Measurements from ENCODE around the gene IL23R. TPM values are rescaled to one million over a fixed set of nuclear protein-coding genes. Genes with fewer than 3 reads are reported as not detected.

Gene IL23R, protein sequence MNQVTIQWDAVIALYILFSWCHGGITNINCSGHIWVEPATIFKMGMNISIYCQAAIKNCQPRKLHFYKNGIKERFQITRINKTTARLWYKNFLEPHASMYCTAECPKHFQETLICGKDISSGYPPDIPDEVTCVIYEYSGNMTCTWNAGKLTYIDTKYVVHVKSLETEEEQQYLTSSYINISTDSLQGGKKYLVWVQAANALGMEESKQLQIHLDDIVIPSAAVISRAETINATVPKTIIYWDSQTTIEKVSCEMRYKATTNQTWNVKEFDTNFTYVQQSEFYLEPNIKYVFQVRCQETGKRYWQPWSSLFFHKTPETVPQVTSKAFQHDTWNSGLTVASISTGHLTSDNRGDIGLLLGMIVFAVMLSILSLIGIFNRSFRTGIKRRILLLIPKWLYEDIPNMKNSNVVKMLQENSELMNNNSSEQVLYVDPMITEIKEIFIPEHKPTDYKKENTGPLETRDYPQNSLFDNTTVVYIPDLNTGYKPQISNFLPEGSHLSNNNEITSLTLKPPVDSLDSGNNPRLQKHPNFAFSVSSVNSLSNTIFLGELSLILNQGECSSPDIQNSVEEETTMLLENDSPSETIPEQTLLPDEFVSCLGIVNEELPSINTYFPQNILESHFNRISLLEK
- total RNA-seq = under 1 TPM; 0.31 to 0.55 (median 0.34) TPM
- total RNA-seq (2013) = 6.5 TPM

DNA sequence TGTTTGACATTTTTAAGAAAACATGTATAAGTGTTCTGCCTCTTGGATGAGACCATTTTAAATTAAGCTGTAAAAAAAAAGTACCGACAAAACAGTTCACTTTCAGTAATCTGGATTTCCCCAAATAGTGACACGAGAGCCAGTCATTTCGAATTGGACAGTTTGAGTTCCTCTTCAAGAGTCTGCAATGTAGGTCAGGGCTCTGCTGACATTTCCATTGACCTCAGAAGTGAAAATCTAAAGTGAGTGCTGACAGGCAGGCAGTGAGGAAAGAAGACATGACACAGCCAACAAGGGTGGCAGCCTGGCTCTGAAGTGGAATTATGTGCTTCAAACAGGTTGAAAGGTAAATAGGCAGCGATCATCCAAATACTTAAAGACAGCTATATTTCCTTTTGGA lies at the start of gene IL23R:
Gene IL23R (plus strand): TSS at position 259 of the 400 bp plus-strand sequence. CDS start 1,667 bp downstream, outside the sequence.
- Mint-ChIP-seq H3K4me3 (no peak within 1 kb of the TSS), H3K27me3 (ENCODE audit: low read depth in 2 of 2) (peaks cover 0 to 2% of the 10 kb centered on the region in 2 donors), H3K36me3 (no peaks in the 10 kb centered on the region), H3K27ac (peak within 1 kb of the TSS; percentile 46 to 63), H3K4me1 (peaks cover 15 to 16% of the 10 kb centered on the region in 2 donors), H3K9me3 (peaks cover 2% of the 10 kb centered on the region in 2 donors)
- intact Hi-C loops (cut with micrococcal nuclease) = no loop called here
- no peaks in the 10 kb centered on the region for H3K27me3 ChIP-seq (ENCODE audit: control insufficient read depth, insufficient read depth, low read length)
- peaks cover 5% of the 10 kb centered on the region for H3K4me1 ChIP-seq (ENCODE audit: control insufficient read depth, insufficient read depth, low read length)
- WGBS (ENCODE audit: insufficient coverage) = 38% methylated on average over 4 of the region's 4 CpGs
- H3K36me3 ChIP-seq (ENCODE audit: control insufficient read depth, insufficient read depth, low read length) = no peaks in the 10 kb centered on the region
- TF ChIP-seq, protein P1, sequence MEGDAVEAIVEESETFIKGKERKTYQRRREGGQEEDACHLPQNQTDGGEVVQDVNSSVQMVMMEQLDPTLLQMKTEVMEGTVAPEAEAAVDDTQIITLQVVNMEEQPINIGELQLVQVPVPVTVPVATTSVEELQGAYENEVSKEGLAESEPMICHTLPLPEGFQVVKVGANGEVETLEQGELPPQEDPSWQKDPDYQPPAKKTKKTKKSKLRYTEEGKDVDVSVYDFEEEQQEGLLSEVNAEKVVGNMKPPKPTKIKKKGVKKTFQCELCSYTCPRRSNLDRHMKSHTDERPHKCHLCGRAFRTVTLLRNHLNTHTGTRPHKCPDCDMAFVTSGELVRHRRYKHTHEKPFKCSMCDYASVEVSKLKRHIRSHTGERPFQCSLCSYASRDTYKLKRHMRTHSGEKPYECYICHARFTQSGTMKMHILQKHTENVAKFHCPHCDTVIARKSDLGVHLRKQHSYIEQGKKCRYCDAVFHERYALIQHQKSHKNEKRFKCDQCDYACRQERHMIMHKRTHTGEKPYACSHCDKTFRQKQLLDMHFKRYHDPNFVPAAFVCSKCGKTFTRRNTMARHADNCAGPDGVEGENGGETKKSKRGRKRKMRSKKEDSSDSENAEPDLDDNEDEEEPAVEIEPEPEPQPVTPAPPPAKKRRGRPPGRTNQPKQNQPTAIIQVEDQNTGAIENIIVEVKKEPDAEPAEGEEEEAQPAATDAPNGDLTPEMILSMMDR (IDR thresholded peaks at IDR 0.05) = no peak
- no peaks in the 10 kb centered on the region for H3K9me3 ChIP-seq (ENCODE audit: control insufficient read depth, insufficient read depth, low read length)
- peak; percentile 71 to 81 (median 80) for ATAC-seq
- H3K27ac ChIP-seq (ENCODE audit: low read length) = peak within 1 kb of the TSS; percentile 45
- peak within 1 kb of the TSS; percentile 18 for H3K4me3 ChIP-seq (ENCODE audit: low read length)
- peak in 1 of 2 donors; percentile 66 for DNase-seq

DNA sequence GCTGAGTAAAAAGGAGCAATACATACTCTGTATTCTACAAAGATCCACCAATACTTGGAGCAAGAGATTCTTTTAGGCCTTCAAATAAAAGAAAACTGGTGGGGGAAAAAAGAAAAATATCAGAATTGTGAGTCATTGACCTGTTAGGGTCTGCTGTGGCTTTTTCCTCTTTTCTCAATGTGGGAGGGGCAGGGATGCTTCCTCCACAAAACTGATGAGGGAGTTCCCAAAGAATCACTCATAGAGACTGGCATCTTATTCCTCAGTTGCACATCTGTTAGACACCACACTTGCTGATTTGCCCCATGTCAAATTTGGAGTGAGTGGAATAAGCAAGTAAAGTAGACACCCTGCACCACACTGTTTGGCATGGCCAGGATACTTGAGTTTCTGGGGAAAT lies 48.1 kb upstream of the IL23R start:
- Mint-ChIP-seq H3K4me1 (no peaks in the 10 kb centered on the region), H3K27me3 (ENCODE audit: low read depth in 2 of 2) (no peaks in the 10 kb centered on the region), H3K4me3 (no peak overlapping the region), H3K36me3 (no peaks in the 10 kb centered on the region), H3K27ac (no peak overlapping the region), H3K9me3 (no peaks in the 10 kb centered on the region)
- Histone ChIP-seq H3K4me3 (ENCODE audit: low read length) (no peak overlapping the region), H3K4me1 (ENCODE audit: control insufficient read depth, insufficient read depth, low read length) (no peaks in the 10 kb centered on the region), H3K9me3 (ENCODE audit: control insufficient read depth, insufficient read depth, low read length) (no peaks in the 10 kb centered on the region), H3K27ac (ENCODE audit: low read length) (no peak overlapping the region), H3K27me3 (ENCODE audit: control insufficient read depth, insufficient read depth, low read length) (no peaks in the 10 kb centered on the region), H3K36me3 (ENCODE audit: control insufficient read depth, insufficient read depth, low read length) (no peaks in the 10 kb centered on the region)
- TF ChIP-seq, protein P1 (IDR thresholded peaks at IDR 0.05) = no peak
- intact Hi-C loops (cut with micrococcal nuclease) = no loop called here
- ATAC-seq (no peak), DNase-seq (no peak)

DNA sequence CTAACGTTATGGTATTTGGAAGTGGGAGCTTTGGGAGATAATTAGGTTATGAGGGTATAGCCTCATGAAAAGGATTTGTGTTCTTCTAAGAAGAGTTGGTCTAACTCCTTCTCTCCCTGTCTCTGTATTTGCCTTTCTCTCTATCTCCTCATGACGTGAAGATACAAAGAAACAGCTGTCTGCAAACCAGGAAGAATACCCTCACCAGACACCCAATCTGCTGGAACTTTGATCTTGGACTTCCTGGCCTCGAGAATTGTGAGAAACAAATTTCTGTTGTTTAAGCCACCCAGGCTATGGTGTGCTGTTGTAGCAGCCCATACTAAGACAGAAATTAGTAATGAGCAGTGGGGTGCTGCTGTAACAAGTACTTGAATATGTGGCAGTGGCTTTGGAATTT lies 47.6 kb upstream of the IL23R start:
- ATAC-seq = no peak
- no peaks in the 10 kb centered on the region for H3K36me3 Mint-ChIP-seq
- Histone ChIP-seq H3K36me3 (ENCODE audit: control insufficient read depth, insufficient read depth, low read length) (no peaks in the 10 kb centered on the region), H3K4me3 (ENCODE audit: low read length) (no peak overlapping the region), H3K9me3 (ENCODE audit: control insufficient read depth, insufficient read depth, low read length) (no peaks in the 10 kb centered on the region), H3K4me1 (ENCODE audit: control insufficient read depth, insufficient read depth, low read length) (no peaks in the 10 kb centered on the region), H3K27me3 (ENCODE audit: control insufficient read depth, insufficient read depth, low read length) (no peaks in the 10 kb centered on the region), H3K27ac (ENCODE audit: low read length) (no peak overlapping the region)
- 59% methylated on average over 3 of the region's 3 CpGs for WGBS (ENCODE audit: insufficient coverage)
- H3K27ac Mint-ChIP-seq = no peak overlapping the region
- no peaks in the 10 kb centered on the region for H3K9me3 Mint-ChIP-seq
- no peak for DNase-seq
- intact Hi-C loops (cut with micrococcal nuclease) = no loop called here
- no peaks in the 10 kb centered on the region for H3K27me3 Mint-ChIP-seq (ENCODE audit: low read depth in 2 of 2)
- TF ChIP-seq, protein P1 (IDR thresholded peaks at IDR 0.05) = no peak
- H3K4me3 Mint-ChIP-seq = no peak overlapping the region
- H3K4me1 Mint-ChIP-seq = no peaks in the 10 kb centered on the region

Measured in natural killer cell (primary cell).